ENCODE results near the gene EXOSC7.
A peak's percentile ranks its signal among the peaks of the same experiment; 100 is the strongest.
"Not testable (repeated sequence)": the region's sequence is repeated elsewhere in the genome, so short reads cannot be mapped to it uniquely, and the experiment has no call there.

Gene EXOSC7

GRCh38 chr3:44976002-44976815 lies at the start of gene EXOSC7, which contains the start of gene ZDHHC3:
EXOSC7 (plus strand) TSS chr3:44976244; CDS start chr3:44976278, 34 bp downstream.
ZDHHC3 (minus strand) TSS chr3:44976174; CDS start chr3:44959436, 16,738 bp downstream.
- no peak for DNase-seq (ENCODE audit: low read depth)

- no peak for DNase-seq (ENCODE audit: low read depth)
Measured at GRCh38 chr3:44926921-44927320, 49.1 kb upstream of the EXOSC7 start.

- no peak for DNase-seq (ENCODE audit: low read depth)
Measured at GRCh38 chr3:44927371-44927770, 48.7 kb upstream of the EXOSC7 start.

- DNase-seq (ENCODE audit: low read depth): no peak
Measured at GRCh38 chr3:44929782-44930181, 46.3 kb upstream of the EXOSC7 start.

GRCh38 chr3:44930911-44931310 lies 45.1 kb upstream of the EXOSC7 start:
- no peak for DNase-seq (ENCODE audit: low read depth)

- no peak for DNase-seq (ENCODE audit: low read depth)
Measured at GRCh38 chr3:44931791-44932190, 44.3 kb upstream of the EXOSC7 start.

GRCh38 chr3:44932271-44932670 lies 43.8 kb upstream of the EXOSC7 start:
- no peak for DNase-seq (ENCODE audit: low read depth)

- no peak for DNase-seq (ENCODE audit: low read depth)
Measured at GRCh38 chr3:44932986-44933944, 42.8 kb upstream of the EXOSC7 start.

GRCh38 chr3:44939581-44940036 lies 36.4 kb upstream of the EXOSC7 start:
- DNase-seq (ENCODE audit: low read depth): no peak

GRCh38 chr3:44942202-44942921 lies 33.7 kb upstream of the EXOSC7 start:
- DNase-seq (ENCODE audit: low read depth): peak; percentile 25

- DNase-seq (ENCODE audit: low read depth): no peak
Measured at GRCh38 chr3:44948239-44948638, 27.8 kb upstream of the EXOSC7 start.

- DNase-seq (ENCODE audit: low read depth): not testable (repeated sequence)
Measured at GRCh38 chr3:44949770-44950169, 26.3 kb upstream of the EXOSC7 start.

GRCh38 chr3:44950275-44950734 lies 25.7 kb upstream of the EXOSC7 start:
- DNase-seq (ENCODE audit: low read depth): no peak

- DNase-seq (ENCODE audit: low read depth): no peak
Measured at GRCh38 chr3:44952689-44953088, 23.4 kb upstream of the EXOSC7 start.

GRCh38 chr3:44954304-44954703 lies 21.7 kb upstream of the EXOSC7 start:
- no peak for DNase-seq (ENCODE audit: low read depth)

GRCh38 chr3:44954962-44955361 lies 21.1 kb upstream of the EXOSC7 start:
- DNase-seq (ENCODE audit: low read depth): no peak

- no peak for DNase-seq (ENCODE audit: low read depth)
Measured at GRCh38 chr3:44955917-44956316, 20.1 kb upstream of the EXOSC7 start.

GRCh38 chr3:44957986-44958385 lies 18.1 kb upstream of the EXOSC7 start:
- DNase-seq (ENCODE audit: low read depth): no peak

- no peak for DNase-seq (ENCODE audit: low read depth)
Measured at GRCh38 chr3:44958386-44958785, 17.7 kb upstream of the EXOSC7 start.

GRCh38 chr3:44960387-44961026 lies 15.5 kb upstream of the EXOSC7 start:
- no peak for DNase-seq (ENCODE audit: low read depth)

GRCh38 chr3:44961888-44962287 lies 14.2 kb upstream of the EXOSC7 start:
- no peak for DNase-seq (ENCODE audit: low read depth)
